LNCAP (cell line): ENCODE measurements around the gene SLC25A1.

Experiments
- TF ChIP-seq, protein P1 (sequence below): fragments of 450-650 bp; IDR thresholded peaks from 2 replicates; pipeline ENCODE4 v1.5.1; 2017; ENCODE audit warnings: mild to moderate bottlenecking

The SLC25A1 gene

DNA sequence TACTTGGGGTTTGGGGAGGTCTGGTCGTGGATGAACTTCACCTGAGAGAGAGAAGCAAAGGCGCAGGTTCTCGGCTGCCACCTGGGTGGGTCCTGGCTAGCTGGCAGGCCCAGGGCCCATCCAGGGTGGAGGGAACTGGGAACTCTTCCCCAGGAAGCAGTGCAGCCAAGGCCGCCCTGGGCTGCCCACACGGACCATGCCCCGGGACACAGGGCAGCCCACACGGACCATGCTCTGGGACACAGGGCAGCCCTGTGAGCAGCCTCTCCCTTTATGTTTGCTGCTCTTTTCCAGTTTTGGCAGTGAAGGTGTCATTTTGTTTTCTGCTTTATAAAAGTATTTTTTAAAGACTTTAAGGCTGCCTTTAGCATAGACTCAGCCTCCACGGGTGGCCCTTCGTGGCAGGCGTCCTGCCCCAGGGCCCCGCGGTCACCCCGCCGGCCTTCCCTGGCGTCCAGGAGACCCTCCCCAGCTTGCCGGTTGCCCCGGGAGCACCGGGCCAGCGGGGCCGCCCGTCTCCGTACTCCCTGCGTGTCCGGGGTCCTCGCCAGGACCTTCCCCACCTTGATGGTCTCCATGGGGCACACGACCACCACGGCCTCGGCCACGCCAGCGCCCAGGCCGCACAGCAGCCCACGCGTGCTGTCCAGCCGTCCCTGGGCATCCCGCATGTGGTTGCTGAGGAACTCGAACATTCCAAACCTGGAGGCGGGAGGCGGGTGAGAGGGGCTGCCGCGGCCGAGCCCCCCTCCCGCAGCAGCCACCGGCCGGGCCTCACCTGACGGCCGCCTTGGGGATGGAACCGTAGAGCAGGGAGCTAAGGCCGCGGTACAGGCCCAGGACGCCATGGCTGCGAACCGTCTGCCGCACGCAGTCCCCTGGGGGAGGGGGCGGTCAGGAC lies 1.1 kb downstream of the SLC25A1 start:
- TF ChIP-seq, protein P1, sequence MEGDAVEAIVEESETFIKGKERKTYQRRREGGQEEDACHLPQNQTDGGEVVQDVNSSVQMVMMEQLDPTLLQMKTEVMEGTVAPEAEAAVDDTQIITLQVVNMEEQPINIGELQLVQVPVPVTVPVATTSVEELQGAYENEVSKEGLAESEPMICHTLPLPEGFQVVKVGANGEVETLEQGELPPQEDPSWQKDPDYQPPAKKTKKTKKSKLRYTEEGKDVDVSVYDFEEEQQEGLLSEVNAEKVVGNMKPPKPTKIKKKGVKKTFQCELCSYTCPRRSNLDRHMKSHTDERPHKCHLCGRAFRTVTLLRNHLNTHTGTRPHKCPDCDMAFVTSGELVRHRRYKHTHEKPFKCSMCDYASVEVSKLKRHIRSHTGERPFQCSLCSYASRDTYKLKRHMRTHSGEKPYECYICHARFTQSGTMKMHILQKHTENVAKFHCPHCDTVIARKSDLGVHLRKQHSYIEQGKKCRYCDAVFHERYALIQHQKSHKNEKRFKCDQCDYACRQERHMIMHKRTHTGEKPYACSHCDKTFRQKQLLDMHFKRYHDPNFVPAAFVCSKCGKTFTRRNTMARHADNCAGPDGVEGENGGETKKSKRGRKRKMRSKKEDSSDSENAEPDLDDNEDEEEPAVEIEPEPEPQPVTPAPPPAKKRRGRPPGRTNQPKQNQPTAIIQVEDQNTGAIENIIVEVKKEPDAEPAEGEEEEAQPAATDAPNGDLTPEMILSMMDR = no peak

- TF ChIP-seq, protein P1 = no peak
Observed at GRCh38 chr22:19176732-19177131, 1.8 kb downstream of the SLC25A1 start.

DNA sequence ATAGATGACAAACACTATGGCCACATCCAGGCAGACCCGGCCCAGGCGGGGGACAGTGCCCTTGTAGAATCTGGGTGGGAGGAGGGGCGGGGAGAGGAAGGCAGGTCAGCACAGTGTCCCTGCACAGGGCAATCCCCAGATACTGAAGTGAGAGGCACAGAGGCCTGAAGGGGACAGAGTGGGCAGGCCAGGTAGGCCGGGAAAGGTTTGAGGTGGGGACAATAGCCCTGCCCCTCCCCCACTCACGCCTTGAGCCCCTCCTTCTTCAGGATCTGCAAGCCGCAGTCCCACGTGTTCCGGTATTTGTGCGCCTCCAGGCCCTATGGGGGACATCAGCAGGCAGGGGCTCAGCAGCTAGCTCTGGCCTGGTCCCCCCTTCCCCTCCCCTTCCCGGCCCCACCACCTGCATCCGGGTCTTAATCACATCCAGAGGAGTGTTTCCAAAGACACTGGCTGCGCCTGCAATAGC lies 2.3 kb downstream of the SLC25A1 start:
- TF ChIP-seq, protein P1 = no peak

DNA sequence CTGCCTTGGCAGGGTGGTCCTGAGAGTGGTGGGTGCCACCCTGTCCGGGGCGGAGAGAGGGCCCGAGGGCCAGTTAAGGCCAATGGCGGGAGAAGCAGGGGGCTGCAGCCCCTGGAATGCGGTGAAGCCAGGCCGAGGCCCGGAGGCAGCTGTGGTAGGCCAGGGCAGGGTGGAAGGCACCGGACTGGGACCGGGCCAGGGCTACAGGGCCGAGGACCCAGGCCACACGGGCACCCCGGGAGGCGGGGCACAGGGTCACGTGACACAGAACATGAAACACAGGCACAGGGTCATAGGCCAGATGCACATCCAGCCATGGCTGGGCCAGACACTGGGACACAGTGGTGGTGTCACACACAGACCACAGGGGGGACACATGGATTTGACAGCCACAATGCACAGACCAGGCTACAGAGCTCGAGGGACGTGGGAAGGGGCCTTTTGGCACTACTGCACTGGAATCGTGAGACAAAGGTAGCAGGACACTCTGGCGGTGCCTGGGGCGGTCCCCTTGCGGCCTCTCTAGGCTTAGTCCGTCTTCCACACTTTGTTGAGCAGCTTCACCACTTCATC lies 2.8 kb downstream of the SLC25A1 start:
- TF ChIP-seq, protein P1 = no peak

- TF ChIP-seq, protein P1 = no peak
Observed at GRCh38 chr22:19175026-19175601, 3.4 kb downstream of the SLC25A1 start.

DNA sequence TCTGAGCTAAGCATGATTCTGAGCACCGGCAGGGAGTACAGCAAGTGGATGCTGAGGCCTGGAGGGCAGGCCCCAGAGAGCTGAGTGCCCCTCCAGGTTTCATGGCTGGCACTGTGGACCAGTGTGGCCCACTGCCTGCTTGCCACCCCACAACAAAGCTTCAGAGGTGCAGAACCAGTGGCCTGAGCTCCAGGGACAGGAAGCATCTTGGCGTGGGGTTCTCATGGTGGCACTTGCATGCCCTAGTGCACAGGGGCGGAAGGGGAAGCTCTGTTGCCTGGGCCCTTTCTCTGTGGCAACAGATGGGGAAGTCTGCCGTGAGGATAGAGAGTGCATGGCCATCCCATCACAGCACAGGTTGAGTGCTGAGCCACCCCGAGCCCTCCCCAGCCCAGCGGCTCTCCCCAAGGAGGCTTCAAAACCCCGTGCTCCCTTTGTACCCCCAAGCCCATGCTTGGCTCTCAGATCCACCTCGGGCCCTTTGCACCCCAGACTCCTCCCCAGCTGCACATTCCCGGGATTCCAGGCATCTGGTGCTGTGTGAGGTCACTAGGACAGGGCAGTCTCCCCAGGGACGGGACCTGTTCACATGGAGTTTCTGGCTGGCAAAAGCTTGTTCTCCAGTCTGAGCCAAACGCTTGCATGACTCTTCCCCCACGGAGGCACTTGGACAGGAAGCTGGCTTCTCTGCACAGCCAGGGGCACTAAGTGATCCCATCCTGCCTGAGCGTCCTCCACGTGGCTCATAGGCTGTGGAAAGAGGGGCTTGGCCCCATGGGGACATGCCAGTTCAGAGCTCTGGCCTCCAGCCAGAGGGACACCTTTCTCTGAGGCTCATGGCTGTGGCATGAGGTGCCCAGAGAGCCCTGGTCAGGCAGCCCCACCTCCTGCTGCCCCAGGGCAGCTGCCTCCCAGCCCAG lies 4.2 kb downstream of the SLC25A1 start:
- TF ChIP-seq, protein P1 = no peak
